OCI-M2 (cell line): ENCODE data around the gene TIMP4.

Source experiments
- DNase-seq: peaks from one replicate; lab custom pipeline; 2025; ENCODE audit not compliant: unreplicated experiment; lab: John Stamatoyannopoulos, UW

The TIMP4 gene

DNA sequence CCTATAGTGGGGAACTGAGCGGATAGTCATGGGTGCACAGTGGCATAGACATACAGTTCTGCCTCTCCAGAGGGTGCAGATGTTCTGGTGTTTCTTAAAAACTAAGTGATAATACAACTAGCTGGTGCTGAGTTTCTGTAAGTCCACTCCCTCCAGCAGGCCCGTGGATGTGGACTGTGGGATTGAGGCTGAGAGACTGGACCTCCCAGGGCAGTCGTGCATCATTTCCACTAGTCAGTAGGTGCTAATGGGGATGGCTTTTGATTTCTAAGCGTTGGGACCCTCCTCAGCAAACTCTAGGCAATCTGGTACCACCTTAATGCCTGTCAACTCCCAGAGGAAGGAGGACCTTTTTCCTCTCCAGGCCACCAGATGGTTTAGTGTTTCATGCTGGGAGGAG lies 27.3 kb upstream of the TIMP4 start:
- no peak for DNase-seq

DNA sequence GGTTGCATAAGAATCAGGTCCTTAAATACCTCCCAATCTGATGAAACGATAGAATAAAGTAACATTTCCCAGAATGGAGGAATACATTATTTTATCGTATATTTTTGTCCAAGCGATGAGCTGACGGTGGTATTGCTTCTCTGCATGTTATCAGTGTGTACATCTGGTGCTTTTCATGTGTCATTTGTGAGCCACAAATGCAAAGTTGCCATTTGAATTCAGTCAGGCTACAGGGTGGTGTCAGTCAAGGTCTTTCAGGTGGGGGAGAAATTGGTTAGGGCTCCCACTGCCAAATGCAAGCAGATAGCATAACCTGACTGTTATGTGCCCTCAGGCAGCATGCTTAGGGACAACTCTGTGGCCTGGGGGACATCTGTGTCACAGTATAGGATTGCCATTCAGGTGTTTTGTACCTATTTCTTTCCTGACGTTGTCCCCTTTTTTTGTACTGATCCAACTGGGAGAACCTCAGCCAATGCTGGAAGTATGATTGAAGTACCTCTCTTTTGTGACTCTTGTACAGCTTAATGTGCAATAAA lies 26.5 kb upstream of the TIMP4 start:
- DNase-seq, result no peak

DNA sequence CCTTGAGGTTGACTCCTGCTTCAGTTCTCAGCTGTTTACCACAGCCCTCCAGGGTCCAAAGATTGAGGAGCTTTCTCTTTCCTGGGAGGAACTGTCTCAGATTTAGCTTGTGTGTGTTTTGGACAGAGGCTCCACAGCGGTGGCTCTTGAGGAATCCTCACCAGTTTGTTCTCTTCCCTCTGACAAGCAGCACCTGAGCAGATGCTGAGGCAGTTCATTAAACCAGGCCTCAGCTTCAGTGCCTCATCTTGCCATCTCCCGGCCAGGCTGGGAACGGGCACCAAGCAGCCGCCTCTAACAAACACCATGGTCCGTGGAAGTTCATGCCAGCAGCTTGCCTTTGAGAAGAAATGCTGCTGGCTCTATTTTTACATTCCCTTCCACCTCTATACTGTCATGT lies 25.8 kb upstream of the TIMP4 start:
- no peak for DNase-seq

DNA sequence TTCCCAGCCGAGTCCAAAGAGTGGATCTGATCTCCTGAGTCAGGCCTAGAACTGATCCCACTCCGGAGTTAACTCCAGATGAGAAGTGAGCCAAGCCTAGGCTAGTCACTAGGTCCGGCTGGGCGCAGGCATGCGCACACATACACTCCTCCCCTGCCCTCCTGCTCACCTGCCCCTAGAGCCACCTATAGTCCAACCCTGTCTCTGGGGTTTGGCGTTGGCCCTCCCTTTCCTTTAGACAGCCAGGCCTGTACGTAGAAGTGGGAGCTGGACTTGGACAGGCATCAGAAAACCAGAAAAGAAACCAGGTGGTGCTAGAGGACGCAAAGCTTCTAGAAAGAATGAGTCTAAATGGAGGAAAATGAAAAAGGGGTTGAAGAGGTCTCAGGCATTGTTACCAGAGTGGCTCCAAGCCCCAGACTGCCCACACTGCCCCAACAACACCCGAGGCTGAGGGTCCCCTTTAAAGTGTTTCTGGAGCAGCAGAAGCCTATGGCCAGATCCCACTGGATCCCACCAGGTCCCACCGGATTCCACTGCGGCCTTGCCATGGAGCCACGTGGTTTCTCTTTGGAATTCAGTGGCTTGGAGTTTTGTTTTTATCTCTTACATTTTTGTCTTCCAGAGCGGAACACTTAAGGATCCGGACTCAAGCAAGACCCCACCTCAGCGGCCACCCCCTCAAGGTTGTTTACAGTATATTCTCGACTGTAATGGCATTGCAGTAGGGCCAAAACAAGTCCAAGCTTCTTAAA lies 24.2 kb upstream of the TIMP4 start:
- DNase-seq, result no peak

DNA sequence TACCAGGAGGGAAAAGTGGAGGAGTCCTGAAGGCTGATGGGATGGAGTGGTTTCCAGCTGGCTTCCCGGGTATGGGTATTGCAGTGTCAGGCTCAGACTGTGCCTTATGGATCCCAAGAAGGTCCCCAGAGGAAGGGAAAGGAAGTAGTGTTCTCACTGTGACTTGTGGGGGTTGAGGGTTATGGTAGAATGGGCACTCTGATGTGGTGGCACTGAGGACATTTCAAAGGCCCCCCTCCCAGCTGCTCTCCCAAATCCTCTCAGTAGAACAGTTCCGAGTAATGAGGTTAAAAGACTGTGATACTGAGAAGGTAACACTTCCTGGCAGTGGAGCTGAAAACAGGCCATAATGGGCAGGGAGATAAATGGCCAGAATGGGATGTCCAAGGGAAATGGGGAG lies 23.1 kb upstream of the TIMP4 start:
- no peak for DNase-seq

DNA sequence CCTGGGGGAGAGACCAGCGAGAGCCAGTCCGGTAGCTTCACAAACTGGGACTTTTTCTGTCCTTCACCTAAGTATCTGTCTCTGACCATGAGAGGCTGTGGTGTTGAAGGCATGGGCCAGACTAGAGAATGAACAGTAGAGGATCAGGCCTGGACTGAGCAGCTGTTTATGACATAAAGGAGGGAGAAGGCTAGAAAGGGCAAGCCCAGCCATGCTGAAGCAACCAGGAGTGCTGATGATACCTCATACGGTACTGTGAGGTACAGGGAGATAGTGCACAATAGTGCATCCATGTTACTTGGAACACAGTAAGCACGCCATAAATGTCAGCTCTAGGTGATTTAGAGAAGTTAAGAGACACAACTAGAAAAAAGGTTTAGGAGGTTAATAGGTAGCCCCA lies 22.6 kb upstream of the TIMP4 start:
- no peak for DNase-seq

DNA sequence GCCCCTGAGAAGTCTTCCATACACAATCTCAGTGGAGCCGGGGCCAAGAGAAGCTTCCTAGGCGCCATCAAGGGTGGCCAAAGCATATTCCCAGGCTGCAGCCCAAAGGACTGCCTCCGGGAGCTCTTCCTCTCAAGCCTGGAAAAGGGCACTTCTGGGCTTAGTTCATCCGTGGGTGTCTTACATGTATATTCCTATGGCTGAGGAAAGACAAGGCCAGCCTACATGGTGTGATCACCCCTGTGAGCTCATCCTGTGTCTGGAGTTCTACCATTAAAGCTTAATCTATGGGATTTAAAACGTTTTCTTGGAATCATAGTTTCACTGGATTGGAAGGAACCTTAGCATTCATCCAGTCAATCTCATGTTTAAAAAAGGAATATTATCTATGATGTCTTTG lies 21.9 kb upstream of the TIMP4 start:
- DNase-seq, result no peak

DNA sequence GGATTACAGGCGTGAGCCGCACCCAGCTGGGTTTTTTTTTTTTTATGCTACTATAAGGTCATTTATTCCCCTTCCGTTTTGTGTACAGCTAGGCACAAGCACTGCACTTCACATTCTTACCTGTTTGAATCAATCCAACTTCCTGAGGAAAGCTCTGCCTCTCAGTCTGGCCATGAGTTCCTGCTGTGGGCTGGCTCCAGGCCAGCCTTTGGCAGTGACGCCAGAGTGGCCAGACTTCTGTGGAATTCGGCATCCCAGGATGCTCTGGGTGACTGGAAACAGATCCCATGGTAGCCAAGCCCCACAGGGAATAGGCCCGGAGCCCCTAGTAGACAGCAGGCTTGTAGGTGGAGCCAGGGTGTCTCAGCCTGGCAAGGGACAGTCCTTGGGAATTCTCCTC lies 21.5 kb upstream of the TIMP4 start:
- DNase-seq, result no peak

DNA sequence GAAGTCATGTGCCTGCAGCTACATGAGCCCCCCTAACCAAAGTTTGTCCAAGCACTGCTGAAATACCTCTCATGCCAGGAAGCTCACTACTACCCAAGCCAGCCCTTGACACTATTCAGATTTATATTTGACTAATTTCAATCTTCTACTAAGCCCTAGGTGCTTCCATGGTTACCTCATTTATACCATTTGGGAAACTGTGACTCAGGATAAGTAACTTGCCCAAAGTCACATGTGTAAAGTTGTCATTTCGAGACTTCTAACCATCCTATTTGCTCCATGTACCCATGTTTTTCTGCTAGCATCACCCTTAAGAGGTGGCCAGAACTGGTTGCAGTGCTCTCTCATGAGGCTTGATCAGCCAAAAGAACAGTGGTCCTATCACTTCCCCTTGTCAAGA lies 20.7 kb upstream of the TIMP4 start:
- DNase-seq, result no peak

DNA sequence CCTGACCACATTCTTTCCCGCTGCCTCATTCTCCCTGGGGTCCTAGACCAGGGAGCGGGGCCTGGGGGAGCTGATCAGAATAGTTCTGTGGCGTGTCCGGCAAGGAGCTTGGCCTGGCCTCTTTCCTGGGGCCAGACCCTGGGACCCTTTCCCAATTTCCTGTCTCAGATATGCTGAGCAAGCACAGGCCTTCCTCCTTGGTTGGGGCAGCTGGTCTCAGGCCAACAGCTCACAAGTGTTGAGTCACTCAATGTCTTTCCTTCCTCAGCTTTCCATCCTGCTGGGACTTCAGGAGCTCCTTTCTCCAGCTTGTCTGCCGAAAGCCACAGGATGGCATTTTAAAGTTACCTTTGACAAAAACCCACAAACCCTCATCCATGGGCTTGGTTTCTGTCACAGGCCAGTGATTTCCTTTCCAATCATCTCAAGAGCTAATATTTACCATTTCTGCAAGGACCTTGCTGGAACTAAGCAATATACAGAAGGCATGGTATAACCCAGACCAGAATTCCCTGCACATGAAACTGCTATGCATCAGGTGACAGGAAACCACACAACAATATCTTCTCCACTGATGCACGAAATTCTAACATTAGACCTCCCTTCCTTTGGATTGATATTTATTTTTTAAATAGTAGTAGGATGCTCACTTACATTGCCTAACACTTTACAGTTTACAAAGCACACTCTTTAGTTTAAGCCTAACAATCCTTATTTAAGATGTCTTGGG lies 19.5 kb upstream of the TIMP4 start:
- DNase-seq, result no peak

DNA sequence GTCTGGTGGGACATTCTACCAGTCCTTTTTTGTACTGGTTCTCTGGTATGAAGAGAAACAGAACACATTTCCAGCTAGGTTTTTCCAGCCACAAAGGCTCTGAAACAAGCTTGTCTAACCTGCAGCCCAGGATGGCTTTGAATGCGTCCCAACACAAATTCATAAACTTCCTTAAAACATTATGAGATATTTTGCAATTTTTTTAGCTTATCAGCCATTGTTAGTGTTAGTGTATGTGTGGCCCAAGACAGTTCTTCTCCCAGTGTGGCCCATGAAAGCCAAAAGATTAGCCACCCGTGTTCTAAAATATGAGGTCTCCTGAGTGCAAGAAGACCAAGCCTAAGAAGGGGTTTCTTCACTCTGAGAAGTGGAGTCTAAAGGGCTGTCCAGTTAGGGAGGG lies 18.4 kb upstream of the TIMP4 start:
- no peak for DNase-seq

DNA sequence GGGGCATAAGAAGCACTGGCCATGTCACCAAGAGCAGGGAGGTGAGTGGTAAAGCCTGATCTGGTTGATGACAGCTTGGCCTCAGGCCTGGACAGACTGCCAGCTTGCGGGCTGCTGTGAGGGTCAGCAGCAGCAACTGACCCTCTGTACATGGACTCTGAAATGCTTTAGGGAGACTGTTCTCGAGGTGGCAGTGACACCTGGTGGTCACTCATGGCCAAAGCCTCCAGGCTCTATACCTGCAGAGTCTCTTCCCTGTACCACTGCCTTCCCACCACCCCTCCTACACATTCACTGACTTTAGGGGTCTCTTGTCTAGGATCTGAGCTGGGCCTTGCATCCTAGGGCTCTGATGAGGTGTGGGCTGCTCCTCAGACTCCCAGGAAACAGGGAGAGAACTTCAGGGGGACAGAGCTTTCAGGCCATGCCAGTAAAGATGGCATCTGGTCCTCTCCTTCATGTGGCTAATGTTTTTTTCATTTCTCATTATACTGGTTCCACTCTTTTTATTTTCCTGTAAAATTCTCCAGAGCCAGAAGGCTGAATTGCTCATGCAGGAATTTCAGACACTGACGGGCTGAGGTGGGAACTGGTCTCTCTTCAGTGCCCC lies 17.2 kb upstream of the TIMP4 start:
- DNase-seq, result no peak

DNA sequence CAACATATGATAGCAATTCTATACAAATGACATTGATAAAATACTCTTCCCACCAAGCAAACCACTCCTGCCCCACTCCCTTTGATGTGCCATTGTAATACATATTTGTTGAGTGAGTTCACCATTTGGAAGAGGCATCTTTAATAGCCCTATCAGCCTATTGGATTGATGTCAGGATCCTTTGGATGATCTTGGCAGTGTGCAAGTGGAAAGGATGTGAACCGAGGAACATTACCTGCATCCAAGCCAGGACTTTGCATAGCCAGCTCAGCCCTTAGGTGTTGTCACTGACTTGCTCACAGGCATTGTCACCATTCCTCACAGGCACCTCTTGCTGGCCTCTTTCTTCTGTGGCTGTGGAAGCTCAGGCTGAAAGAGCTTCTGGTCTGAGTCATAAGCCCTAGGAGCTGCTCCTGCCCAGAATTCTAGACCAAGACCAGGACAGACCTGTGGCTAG lies 16.5 kb upstream of the TIMP4 start:
- no peak for DNase-seq

DNA sequence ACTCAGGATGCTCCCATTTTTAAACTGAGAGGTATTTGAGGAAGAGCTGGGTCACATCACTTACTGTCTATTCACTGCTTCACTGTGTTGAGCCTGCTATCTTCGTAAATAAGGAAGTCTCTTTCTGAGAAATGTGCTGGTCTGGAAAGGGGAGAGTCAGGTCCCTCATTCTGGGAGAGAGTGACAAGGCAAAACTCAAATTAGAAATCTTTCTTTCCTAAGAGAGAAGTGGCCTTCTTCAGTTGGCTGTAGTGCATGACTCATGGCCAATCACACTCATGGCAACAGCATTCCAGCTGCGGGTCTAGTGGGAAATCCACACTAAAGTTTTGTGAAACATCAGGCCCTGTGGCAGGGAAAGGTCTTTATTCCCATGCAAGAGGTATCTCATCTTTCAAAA lies 11.5 kb upstream of the TIMP4 start:
- no peak for DNase-seq

DNA sequence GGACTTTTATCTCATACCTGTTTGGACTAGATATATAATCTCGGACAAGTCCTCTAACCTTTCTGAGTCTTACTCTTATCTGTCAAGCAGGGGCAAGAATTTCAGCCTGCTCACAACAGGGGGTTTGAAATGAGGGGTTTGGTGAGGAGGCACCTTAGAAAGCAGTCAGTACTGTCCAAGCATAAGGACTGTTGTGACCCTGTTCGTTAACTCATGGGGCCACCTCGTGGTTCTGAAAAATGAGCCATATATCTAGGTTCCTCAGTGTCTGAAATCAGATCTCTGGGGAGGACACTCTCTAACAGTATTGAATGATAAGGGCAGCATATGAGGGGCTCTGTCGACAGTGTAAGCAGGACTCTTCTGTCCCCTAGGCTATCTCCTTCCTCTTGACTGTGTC lies 7.2 kb upstream of the TIMP4 start:
- DNase-seq, result no peak

DNA sequence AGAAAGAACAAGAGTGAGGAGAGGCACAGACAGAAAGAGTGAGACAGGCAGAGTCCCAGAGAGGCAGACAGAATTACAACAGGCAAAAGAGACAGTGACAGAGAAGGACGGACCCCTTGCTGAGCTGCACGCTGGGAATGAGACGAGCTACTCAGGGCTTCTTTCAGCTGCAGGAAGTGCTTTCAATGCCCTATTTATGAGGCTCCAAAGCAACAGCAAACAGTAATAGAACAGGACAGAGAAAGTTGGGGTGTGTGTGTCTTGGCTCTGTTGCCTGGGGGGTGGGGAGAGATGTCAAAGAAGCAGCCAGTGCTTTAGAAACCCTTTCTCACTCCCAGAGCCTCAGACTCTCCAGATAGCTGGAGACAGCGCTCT lies 502 bp upstream of the TIMP4 start:
- no peak for DNase-seq

DNA sequence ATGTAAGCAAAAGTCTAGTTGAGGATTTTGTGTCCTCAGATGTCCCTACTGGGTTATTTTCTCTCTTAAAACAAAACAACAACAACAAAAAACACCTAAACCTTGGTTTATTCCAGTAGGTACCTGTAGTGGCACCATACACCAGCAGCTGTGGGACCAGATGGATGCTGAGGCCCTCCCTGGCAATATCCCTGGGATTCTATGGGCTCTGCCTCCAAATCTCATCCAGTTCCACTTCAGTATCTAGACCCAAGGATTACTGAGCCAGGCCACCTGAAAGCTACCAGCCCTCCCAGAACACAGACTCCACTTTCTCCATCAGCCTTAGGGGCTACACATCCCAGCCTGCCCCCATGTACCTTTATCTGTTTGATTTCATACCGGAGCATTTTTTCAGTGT lies 1.7 kb downstream of the TIMP4 start:
- DNase-seq, result no peak

DNA sequence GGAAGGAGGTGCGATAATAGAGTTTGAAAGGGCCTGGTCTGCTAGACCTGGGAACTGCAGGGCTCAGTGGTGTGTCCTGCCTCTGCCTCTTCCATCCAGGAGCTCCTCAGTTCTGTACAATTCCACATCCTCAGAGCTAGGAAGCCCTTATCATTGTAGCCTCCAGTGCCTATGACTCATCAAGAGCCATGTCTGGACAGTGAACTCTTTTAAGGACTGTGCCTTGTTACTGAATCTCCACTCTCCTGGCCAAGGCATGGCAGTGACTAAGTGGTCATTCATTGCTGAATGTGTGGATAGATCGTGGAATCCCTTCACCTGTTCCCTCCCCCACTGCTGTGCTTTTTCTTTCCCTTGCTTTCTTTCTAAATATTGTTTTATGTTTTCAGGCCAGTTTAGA lies 2.9 kb downstream of the TIMP4 start:
- no peak for DNase-seq

DNA sequence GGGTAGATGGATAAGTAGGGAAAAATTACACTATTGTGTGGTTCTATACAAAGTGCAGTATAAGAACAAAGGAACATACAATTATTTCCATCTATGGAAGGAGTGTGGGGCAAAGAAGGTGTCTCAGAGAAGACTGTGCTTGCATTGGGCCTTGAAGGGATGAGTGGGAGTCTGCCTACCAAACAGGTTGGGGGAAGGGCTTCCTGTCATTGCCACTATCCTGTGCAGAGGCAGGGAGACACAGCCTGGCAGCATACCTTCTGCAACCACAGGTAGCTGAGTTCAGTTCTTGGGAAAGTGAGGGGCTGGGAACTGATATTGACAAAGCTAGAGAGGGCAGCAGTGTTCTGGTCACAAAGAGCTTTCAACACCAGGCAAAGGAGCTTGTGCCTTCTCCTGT lies 3.4 kb downstream of the TIMP4 start:
- DNase-seq, result no peak

DNA sequence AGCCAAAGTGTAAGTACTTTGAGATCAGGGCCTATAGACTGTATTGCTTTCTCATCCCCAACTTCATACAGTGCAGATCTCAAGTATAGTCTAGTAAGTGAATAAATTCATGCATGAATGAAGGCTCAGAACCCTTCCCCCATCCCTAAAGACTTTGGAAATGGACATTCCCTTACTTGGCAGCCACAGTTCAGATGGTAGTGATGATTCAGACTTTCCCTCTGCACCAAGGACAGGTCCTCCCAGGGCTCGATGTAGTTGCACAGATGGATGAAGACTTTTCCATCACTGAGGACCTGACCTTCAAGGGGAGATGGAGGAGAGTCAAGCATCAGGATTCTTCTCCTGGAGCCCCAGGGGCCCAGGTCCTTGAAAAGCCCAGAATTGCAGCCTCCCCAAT lies 4.6 kb downstream of the TIMP4 start:
- no peak for DNase-seq

DNA sequence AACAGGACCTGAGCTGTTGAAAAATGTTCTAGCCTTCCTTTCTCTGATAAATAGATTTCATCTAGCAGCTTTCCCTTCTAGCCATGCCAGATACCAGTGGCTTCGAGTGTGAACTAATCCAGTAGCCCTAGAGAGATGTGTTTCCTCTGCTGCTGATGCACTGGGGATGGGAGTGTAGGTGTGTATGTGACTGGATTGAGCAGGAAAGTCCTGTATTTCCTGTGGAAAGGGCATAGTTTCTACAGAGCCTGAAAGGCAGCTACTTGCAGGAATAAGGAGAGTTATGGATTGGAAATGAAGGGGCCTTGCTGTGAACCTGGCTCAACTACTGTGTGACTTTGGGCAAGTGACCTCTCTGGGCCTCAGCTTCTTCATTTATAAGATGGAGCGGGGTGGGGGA lies 8.6 kb downstream of the TIMP4 start:
- DNase-seq, result no peak

DNA sequence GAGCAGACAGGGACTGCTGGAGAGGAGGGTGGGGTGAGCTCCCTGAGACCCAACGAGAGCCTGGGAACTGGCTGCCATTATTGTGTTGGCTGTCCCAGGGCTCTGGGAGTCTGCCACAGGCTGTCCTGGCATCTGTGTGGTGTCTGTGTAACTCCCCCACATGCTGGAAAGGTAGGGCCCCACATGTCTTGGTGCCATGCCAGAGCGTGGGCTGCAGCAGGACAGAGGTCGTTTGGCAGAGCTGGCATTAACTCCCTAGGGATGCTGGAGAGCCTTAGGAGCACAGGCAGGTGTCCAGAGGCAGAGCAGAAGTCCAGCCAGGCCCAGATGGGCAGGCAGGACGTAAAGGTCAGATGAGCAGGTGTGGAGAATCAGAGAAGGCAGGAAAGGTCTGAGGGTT lies 9.7 kb downstream of the TIMP4 start:
- no peak for DNase-seq
